Retina (tissue), 1 donor: ENCODE measurements around the gene PON3.

ENCODE experiments used
- DNase-seq: peaks from one replicate; pipeline ENCODE4 v3.0.0-alpha.2; 2016

PON3 gene

GRCh38 chr7:95396136-95397032, at the start of gene PON3:
PON3 (minus strand) TSS chr7:95396375; CDS start chr7:95396350, 25 bp downstream.
- DNase-seq = peak; percentile 50

- DNase-seq = no peak
Measured at GRCh38 chr7:95444796-95445195, 48.6 kb upstream of the PON3 start.

GRCh38 chr7:95441042-95441823, 45.1 kb upstream of the PON3 start:
- no peak for DNase-seq

- DNase-seq = no peak
Measured at GRCh38 chr7:95440394-95441038, 44.3 kb upstream of the PON3 start.

- no peak for DNase-seq
Measured at GRCh38 chr7:95436407-95436806, 40.2 kb upstream of the PON3 start.

GRCh38 chr7:95435422-95435780, 39.2 kb upstream of the PON3 start:
- DNase-seq = no peak

GRCh38 chr7:95434557-95435421, 38.6 kb upstream of the PON3 start, which contains the start of gene PON2:
PON2 (minus strand) TSS chr7:95435028; CDS start chr7:95434951, 77 bp downstream.
- DNase-seq = peak; percentile 92

- no peak for DNase-seq
Measured at GRCh38 chr7:95433952-95434556, 37.9 kb upstream of the PON3 start.

GRCh38 chr7:95433129-95433528, 37.0 kb upstream of the PON3 start:
- DNase-seq = no peak

GRCh38 chr7:95432606-95433005, 36.4 kb upstream of the PON3 start:
- DNase-seq = no peak

- DNase-seq = no peak
Measured at GRCh38 chr7:95430864-95431263, 34.7 kb upstream of the PON3 start.

GRCh38 chr7:95429241-95429990, 33.2 kb upstream of the PON3 start:
- DNase-seq = no peak

- DNase-seq = peak; percentile 21
Measured at GRCh38 chr7:95427914-95428516, 31.8 kb upstream of the PON3 start.

GRCh38 chr7:95427166-95427565, 31.0 kb upstream of the PON3 start:
- DNase-seq = no peak

GRCh38 chr7:95425694-95426093, 29.5 kb upstream of the PON3 start:
- DNase-seq = no peak

- no peak for DNase-seq
Measured at GRCh38 chr7:95424716-95425115, 28.5 kb upstream of the PON3 start.

- DNase-seq = no peak
Measured at GRCh38 chr7:95421847-95422444, 25.8 kb upstream of the PON3 start.

- no peak for DNase-seq
Measured at GRCh38 chr7:95421000-95421846, 25.0 kb upstream of the PON3 start.

GRCh38 chr7:95412075-95412474, 15.9 kb upstream of the PON3 start:
- no peak for DNase-seq
